ENCODE results near the gene CNTNAP3B.
"Not testable (repeated sequence)": the region's sequence is repeated elsewhere in the genome, so short reads cannot be mapped to it uniquely, and the experiment has no call there.

GRCh38 chr9:41905488-41905887, 223.7 kb downstream of the CNTNAP3B start:
- TF ChIP-seq CTCF (IDR thresholded peaks at IDR 0.05); ZFX (IDR thresholded peaks at IDR 0.05; ENCODE audit: borderline replicate concordance): not testable (repeated sequence)
